ENCODE results near the gene S100PBP. TPM values are rescaled to one million over a fixed set of nuclear protein-coding genes. Genes with fewer than 3 reads are reported as not detected.

S100PBP gene
- total and polyA plus RNA-seq, 2 of the 13 experiments (the other 11 are each of a cell fraction or from before 2014, with no cell fraction given), result 20.4 to 26.1 TPM

- TF ChIP-seq TARDBP (CRISPR knock-in tag; IDR thresholded peaks at IDR 0.05), result peak; percentile 61; the same call in 1 of the 2 replicates
- no peak for TF ChIP-seq RBM39 (IDR thresholded peaks at IDR 0.05; ENCODE audit: low read depth, low read length, poor library complexity, severe bottlenecking)
- TF ChIP-seq MYNN (CRISPR knock-in tag; IDR thresholded peaks at IDR 0.05; ENCODE audit: low read depth), result peak; percentile 97
- peak; percentile 97 for TF ChIP-seq ZNF75D (CRISPR knock-in tag; IDR thresholded peaks at IDR 0.05; ENCODE audit: borderline replicate concordance)
- TF ChIP-seq ZFP62 (CRISPR knock-in tag; IDR thresholded peaks at IDR 0.05), result no peak
- TF ChIP-seq ZNF564 (CRISPR knock-in tag; IDR thresholded peaks at IDR 0.05), result peak; percentile 95
- peak; percentile 89; the same call in 1 of the 2 replicates for TF ChIP-seq ZNF598 (CRISPR knock-in tag; IDR thresholded peaks at IDR 0.05; ENCODE audit: borderline replicate concordance)
- peak; percentile 97 for TF ChIP-seq KLF12 (CRISPR knock-in tag; IDR thresholded peaks at IDR 0.05; ENCODE audit: borderline replicate concordance)
- 0 out of 2 replicates have a peak, but pooled peaks have one; percentile 51 for TF ChIP-seq THYN1 (CRISPR knock-in tag; IDR thresholded peaks at IDR 0.05; ENCODE audit: borderline replicate concordance, low read depth)
- peak; percentile 95 for TF ChIP-seq ZNF431 (CRISPR knock-in tag; IDR thresholded peaks at IDR 0.05; ENCODE audit: borderline replicate concordance, low read depth)
- peak; percentile 89 for TF ChIP-seq CREBL2 (CRISPR knock-in tag; IDR thresholded peaks at IDR 0.05; ENCODE audit: borderline replicate concordance)
- peak; percentile 61 for TF ChIP-seq ZNF672 (CRISPR knock-in tag; IDR thresholded peaks at IDR 0.05)
- peak; percentile 91; the same call in 1 of the 2 replicates for TF ChIP-seq MTA3 (CRISPR knock-in tag; IDR thresholded peaks at IDR 0.05)
- no peak for TF ChIP-seq CEBPB (IDR thresholded peaks at IDR 0.05; ENCODE audit: borderline replicate concordance, low read depth, low read length)
- no peak for TF ChIP-seq TBX3 (IDR thresholded peaks at IDR 0.05; ENCODE audit: borderline replicate concordance)
- TF ChIP-seq PHF21A (CRISPR knock-in tag; IDR thresholded peaks at IDR 0.05), result no peak
- peak; percentile 80 for TF ChIP-seq RARA (CRISPR knock-in tag; IDR thresholded peaks at IDR 0.05)
- TF ChIP-seq ZBTB33 (CRISPR knock-in tag; IDR thresholded peaks at IDR 0.05), result peak; percentile 53; the same call in 1 of the 2 replicates
- TF ChIP-seq ZNF816 (CRISPR knock-in tag; IDR thresholded peaks at IDR 0.05; ENCODE audit: borderline replicate concordance), result peak; percentile 98
- TF ChIP-seq ZNF563 (CRISPR knock-in tag; IDR thresholded peaks at IDR 0.05), result peak; percentile 99
- TF ChIP-seq REXO4 (CRISPR knock-in tag; IDR thresholded peaks at IDR 0.05; ENCODE audit: borderline replicate concordance), result peak; percentile 82; the same call in 1 of the 2 replicates
- peak; percentile 92 for TF ChIP-seq TGIF2 (CRISPR knock-in tag; IDR thresholded peaks at IDR 0.05)
- TF ChIP-seq TFE3 (CRISPR knock-in tag; IDR thresholded peaks at IDR 0.05), result peak; percentile 96
- peak; percentile 93 for TF ChIP-seq ZNF343 (CRISPR knock-in tag; IDR thresholded peaks at IDR 0.05)
- TF ChIP-seq ARNT2 (CRISPR knock-in tag; IDR thresholded peaks at IDR 0.05; ENCODE audit: low read depth), result peak; percentile 99
Observed at GRCh38 chr1:32886004-32886827, 68.8 kb downstream of the S100PBP start, which contains the start of gene HPCA (continued).
